GM21360 (cell line): Measurements from ENCODE around the gene GP1BB.
"Not testable (repeated sequence)": the region's sequence is repeated elsewhere in the genome, so short reads cannot be mapped to it uniquely, and the experiment has no call there.

Source experiments
- ATAC-seq: cut with Tn5 transposase; IDR thresholded peaks from one replicate; pipeline ENCODE4 v1.9.1; 2021; ENCODE audit warnings: mild to moderate bottlenecking, moderate library complexity; ENCODE audit not compliant: unreplicated experiment

Gene GP1BB

GRCh38 chr22:19693581-19693980 lies 29.8 kb upstream of the GP1BB start:
- ATAC-seq = no peak

- no peak for ATAC-seq
Observed at GRCh38 chr22:19693981-19694670, 29.2 kb upstream of the GP1BB start.

GRCh38 chr22:19694696-19695095 lies 28.6 kb upstream of the GP1BB start:
- ATAC-seq = no peak

- ATAC-seq = no peak
Observed at GRCh38 chr22:19696504-19697276, 26.6 kb upstream of the GP1BB start.

- not testable (repeated sequence) for ATAC-seq
Observed at GRCh38 chr22:19697871-19698270, 25.5 kb upstream of the GP1BB start.

- no peak for ATAC-seq
Observed at GRCh38 chr22:19700790-19701419, 22.4 kb upstream of the GP1BB start.

GRCh38 chr22:19701420-19702145 lies 21.8 kb upstream of the GP1BB start:
- ATAC-seq = no peak

- no peak for ATAC-seq
Observed at GRCh38 chr22:19703869-19704268, 19.5 kb upstream of the GP1BB start.

- ATAC-seq = no peak
Observed at GRCh38 chr22:19704355-19705015, 18.9 kb upstream of the GP1BB start.

- no peak for ATAC-seq
Observed at GRCh38 chr22:19705181-19705934, 18.0 kb upstream of the GP1BB start.

GRCh38 chr22:19706661-19707151 lies 16.6 kb upstream of the GP1BB start:
- no peak for ATAC-seq

GRCh38 chr22:19707347-19708290 lies 15.7 kb upstream of the GP1BB start:
- ATAC-seq = no peak

- no peak for ATAC-seq
Observed at GRCh38 chr22:19708321-19709011, 14.9 kb upstream of the GP1BB start.

GRCh38 chr22:19709063-19709769 lies 14.1 kb upstream of the GP1BB start:
- ATAC-seq = no peak

GRCh38 chr22:19710020-19710768 lies 13.1 kb upstream of the GP1BB start:
- no peak for ATAC-seq

- ATAC-seq = no peak
Observed at GRCh38 chr22:19710769-19711106, 12.6 kb upstream of the GP1BB start.

GRCh38 chr22:19713245-19713644 lies 10.1 kb upstream of the GP1BB start:
- no peak for ATAC-seq
